Stimulated activated CD4-positive, alpha-beta T cell treated with anti-CD3 and anti-CD28 coated beads, Interleukin-2, amount 100 ng/mL, for 4 hours (primary cell): Measurements from ENCODE around the gene FTO.

Source experiments
- DNase-seq: peaks from one replicate; pipeline ENCODE4 v3.0.0-alpha.2; 2020; ENCODE audit warnings: low read depth

Gene FTO

GRCh38 chr16:54086791-54087190 lies 382.8 kb downstream of the FTO start:
- no peak for DNase-seq

- DNase-seq: no peak
Observed at GRCh38 chr16:54090602-54091001, 386.6 kb downstream of the FTO start.

GRCh38 chr16:54093281-54093680 lies 389.3 kb downstream of the FTO start:
- no peak for DNase-seq

- DNase-seq: no peak
Observed at GRCh38 chr16:54094641-54095040, 390.7 kb downstream of the FTO start.

DNA sequence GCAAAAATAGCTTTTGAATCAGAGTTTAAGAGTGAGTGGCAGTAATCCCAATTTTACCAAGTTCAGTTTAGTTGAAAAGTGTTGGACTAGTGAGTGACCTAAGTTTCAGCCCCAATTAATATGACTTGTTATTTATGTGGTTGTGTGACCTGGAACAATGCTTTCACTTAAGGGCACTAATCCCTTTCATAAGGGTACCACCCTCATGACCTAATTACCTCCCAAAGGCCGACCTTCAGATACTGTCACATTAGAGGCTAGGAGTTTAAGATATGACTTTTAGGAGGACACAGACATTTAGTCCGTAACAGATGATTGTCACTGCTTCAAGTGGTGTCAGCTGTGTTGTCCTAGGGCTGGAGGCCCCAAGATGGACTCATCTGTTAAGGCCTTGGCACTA lies 392.7 kb downstream of the FTO start:
- DNase-seq: no peak

- no peak for DNase-seq
Observed at GRCh38 chr16:54097774-54098173, 393.8 kb downstream of the FTO start.

- DNase-seq: no peak
Observed at GRCh38 chr16:54098247-54098646, 394.3 kb downstream of the FTO start.

GRCh38 chr16:54099627-54100026 lies 395.7 kb downstream of the FTO start:
- DNase-seq: no peak

DNA sequence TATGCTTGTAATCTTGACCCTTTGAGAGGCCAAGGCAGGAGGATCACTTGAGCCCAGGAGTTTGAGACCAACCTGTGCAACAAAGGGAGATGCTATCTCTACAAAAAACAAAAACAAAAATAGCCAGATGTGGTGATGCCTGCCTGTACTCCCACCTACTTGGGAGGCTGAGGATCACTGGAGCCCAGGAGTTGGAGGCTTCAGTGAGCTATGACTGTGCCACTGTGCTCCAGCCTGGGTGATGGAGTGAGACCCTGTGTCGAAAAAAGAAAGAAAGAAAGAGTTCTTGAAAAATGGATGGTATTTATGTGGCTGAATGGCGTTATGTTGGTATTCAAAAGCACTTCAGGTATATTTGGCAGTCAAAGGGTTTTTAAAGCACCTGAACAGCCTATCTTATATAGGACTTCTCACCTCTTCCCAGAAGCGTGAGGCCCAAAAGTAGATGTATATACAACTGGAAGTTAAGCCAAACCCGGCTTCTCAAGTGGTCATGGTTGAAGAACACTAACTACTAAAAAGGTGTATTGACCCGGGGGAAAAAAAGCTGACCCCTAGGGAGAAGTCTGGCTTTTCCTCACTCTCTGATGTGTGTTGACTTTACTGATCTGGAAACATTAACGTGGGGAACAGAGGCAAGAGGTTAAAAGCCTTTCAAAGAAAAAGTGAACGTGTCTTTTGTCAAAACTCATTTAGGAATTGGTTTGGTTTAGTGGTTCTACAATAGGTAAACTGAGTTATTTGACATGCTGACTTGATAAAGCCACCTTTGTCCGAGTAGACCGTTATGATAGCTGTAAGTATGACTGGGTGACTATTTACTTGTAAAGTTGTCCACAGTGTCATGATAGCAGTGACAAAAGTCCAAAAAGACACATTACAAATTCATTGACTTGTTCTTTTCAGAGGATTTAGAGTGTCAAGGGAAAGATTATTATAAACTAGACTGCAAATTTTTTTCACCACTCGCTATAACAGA lies 399.2 kb downstream of the FTO start:
- no peak for DNase-seq

GRCh38 chr16:54106057-54106456 lies 402.1 kb downstream of the FTO start:
- no peak for DNase-seq

- no peak for DNase-seq
Observed at GRCh38 chr16:54107583-54108202, 403.7 kb downstream of the FTO start.

DNA sequence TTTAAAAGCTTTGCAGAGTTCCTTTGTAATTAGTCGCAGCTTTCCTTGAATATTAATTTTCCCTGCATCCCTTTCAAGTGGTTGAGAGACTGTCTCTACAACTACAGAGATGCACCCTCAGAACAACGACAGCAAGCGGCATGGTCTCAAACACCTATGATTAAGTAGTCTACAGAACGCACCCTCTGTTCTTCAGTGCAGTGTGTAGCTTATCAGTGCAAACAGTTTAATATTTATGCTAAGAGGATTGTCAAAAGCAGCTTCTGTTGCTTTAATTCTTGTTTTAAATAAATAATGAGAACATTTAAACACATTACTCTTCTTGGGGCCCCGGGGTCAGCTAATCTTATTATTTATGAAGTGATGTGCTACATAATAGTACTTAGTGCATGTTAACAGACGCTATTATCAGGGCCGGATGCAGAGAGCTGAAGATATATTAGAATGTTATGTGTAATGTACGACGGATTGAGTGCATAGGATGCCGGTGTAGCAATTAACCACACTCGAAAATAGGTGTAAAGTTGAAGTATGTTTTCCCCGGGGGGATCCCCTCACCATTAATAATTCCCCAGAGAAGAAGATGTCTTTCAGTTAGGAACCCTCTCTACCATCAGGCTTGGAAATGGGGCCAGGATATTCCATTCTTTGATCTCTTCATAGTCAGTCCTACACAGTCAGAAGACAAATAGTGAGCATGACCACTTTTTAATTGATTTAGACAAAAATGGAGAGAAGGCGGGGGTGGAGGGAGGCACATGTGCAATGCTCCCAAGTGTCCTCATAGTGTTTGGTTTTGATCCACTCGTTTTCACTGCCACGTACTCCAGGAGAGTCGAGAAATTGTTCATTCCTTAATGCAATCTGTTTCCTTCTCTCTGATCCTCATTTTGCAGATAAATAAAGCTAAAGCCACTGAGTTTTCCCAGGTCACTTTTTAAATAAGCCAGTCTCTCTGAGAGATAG lies 406.3 kb downstream of the FTO start:
- DNase-seq: no peak

DNA sequence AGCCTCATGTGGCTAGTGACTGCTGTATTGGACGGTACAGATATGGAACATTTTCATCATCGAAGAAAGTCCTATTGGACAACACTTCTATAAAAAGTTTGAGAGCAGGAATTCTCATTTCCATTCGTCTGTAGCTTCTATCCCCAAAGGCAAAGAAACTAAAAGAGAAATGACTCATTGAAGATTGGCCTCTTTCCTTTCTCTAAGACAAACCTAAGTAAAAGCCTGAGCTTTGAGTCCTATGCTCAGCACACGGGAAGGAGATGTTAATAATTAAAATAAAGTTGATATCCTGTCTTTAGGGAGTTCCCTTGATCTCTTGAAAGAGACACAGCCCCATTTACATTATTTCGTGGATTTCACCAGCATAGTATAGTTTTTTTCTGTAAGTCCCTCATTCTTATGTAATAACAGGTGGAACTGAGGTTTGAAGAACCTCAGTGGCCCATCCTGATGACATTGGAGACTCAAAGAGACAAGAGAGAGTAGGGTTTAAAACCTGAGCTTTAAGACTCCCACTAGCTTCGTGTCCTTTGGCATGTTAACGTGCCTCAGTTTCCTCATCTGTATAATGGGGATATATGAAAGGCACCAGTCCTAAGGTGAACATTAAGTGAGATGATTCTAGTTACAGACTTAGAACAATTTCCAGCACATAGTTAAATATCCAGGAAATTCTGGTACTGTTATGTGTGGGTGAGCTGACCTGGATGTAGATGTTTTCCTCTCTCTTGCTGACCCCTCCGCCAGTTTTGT lies 408.7 kb downstream of the FTO start:
- DNase-seq: no peak

DNA sequence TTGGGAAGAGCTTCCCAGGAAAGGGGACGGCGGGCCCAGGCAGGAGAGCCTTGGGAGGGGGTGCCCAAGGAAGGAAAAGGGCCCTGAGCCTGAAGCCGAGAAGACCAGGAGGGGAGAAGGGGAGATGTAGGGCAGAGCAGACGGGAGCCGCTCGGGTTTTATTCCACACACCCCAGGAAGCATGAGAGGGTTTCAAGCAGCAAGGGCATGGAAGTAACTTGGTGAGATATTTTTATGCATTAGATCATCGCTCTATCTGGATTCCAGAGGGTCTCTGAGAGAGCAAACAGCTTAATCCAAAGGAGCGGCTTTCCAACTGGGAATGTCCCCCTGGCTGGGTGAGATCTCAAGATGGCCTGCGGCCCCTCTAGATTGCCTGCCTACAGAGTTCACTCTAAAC lies 411.6 kb downstream of the FTO start:
- DNase-seq: no peak

DNA sequence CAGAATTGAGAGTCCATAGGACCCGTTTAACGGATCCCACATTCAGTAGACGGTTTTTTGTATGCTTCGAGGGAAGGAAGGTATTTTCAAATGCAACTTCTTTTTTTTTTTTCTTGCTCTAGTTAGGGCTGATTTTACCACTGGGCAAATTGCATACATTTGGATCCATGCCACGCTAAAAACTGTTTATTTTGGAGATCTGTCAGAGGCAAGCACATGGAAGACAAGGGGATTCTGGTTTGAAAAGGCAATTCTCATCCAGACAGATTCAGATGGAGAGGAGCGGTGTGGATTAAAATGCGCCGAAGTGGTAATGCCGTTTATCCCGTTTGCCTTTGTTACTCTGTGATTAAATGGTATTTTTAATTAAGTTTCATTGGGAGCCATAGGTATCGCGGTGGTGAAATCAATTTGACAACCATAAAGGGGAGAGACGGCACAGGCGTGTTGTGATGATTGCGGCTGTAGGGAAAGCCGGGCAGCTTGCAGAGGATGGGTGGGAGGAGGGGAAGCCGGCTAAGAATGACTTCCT lies 412.2 kb downstream of the FTO start:
- no peak for DNase-seq

GRCh38 chr16:54118846-54119245 lies 414.9 kb downstream of the FTO start:
- DNase-seq: no peak

- DNase-seq: no peak
Observed at GRCh38 chr16:54120846-54121480, 417.0 kb downstream of the FTO start.

GRCh38 chr16:54121539-54122295 lies 417.8 kb downstream of the FTO start:
- no peak for DNase-seq

GRCh38 chr16:54123766-54124165 lies 419.8 kb downstream of the FTO start:
- no peak for DNase-seq
